ENCODE measurements around the gene AGBL4.

The AGBL4 gene

GRCh38 chr1:48829446-48829845, 1194.3 kb downstream of the AGBL4 start:
- no peak for TF ChIP-seq CTCF (conservative IDR thresholded peaks at IDR 0.05; ENCODE audit: low read depth, low read length)
- H3K4me3 ChIP-seq (ENCODE audit: low read depth, low read length) = no peak overlapping the region
- DNase-seq (ENCODE audit: low read depth) = no peak

DNA sequence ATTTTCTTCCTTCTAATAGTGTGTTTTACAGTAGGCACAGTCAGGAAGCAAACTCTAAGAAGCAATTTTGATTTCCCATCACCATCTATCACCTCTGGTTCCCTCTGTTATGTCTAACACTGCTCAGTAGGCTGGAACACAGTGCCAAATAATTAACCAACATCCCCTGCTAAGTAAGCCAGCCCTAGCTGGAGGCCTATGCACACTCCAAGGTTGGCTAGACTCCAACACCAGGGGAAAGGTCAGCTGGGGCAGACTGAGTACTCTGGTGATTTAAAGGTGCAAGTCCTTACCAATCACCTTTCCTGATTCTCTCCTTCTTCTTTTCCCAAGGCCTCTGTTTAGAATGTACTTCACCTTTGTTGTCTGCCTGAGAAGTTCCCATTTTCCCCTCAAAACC, 1200.6 kb downstream of the AGBL4 start:
- DNase-seq (ENCODE audit: low read depth) = peak; percentile 12
- TF ChIP-seq CTCF (conservative IDR thresholded peaks at IDR 0.05; ENCODE audit: low read depth, low read length) = no peak
- H3K4me3 ChIP-seq (ENCODE audit: low read depth, low read length) = no peak overlapping the region

DNA sequence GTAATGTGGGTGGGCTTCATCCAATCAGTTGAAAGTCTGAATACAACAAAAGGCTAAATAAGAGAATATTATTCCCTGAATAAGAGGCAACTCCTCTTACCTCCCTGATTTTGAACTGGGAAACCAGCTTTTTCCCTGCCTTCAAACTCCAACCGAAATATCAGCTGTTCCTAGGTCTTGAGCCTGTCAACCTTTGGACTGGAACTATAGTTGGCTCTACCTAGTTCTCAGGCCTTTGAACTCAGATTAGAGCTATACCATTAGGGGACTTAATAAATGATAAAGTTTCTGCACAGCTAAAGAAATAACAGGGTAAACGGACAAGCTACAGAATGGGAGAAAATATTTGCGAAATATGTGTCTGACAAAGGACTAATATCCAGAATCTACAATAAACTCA, 1203.3 kb downstream of the AGBL4 start:
- TF ChIP-seq CTCF (conservative IDR thresholded peaks at IDR 0.05; ENCODE audit: low read depth, low read length) = no peak
- H3K4me3 ChIP-seq (ENCODE audit: low read depth, low read length) = no peak overlapping the region
- no peak for DNase-seq (ENCODE audit: low read depth)

DNA sequence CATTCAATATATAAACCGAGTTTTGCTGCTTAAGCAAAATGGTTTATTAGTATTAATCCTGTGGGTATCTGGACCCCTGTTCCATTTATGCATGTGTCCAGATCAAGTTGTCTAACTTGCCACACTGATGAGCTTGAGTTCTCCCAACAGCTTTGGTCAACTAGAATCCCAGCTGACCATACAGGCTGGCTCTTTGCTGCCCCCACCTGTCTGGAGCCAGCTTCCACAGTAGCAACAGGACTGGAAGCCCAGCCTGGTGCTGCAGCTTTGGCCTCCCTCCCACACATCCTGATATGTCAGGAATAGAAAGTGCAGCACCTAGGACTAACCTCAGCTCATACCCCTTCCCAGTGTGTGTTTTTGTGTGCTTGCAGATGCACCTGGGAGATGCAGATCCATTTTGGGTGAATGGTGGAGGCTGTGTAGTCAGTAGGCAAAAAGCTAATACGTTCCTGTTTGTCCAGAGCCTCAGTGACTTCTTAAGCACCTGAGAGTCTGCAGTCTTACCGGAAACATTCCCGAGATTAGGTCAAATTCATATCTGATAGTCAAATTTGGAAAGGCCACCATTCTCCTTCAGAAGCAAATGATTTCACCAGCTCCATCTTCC, 1206.1 kb downstream of the AGBL4 start:
- H3K4me3 ChIP-seq (ENCODE audit: low read depth, low read length) = no peak overlapping the region
- peak; percentile 72 for DNase-seq (ENCODE audit: low read depth)
- TF ChIP-seq CTCF (conservative IDR thresholded peaks at IDR 0.05; ENCODE audit: low read depth, low read length) = peak; percentile 89

DNA sequence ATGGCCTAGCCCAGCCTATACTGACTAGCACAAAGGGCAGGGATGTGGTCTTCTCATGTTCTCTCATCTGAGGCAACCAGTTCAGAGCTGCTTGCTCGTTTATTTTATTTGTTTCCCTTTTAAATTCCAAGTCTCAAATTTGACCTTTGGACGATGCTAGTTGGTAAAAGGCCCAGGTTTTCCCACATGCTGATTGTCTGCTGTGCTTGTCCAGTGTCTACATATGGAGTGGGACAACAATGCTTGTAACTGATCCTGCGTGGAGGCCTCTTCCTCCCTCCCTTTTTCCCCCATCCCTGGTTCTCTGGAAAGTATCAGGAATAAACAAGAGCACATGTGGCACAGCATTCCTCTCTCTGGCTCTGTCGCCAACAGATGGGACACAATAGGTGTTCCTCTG, 1213.0 kb downstream of the AGBL4 start:
- no peak for TF ChIP-seq CTCF (conservative IDR thresholded peaks at IDR 0.05; ENCODE audit: low read depth, low read length)
- no peak overlapping the region for H3K4me3 ChIP-seq (ENCODE audit: low read depth, low read length)
- DNase-seq (ENCODE audit: low read depth) = no peak

DNA sequence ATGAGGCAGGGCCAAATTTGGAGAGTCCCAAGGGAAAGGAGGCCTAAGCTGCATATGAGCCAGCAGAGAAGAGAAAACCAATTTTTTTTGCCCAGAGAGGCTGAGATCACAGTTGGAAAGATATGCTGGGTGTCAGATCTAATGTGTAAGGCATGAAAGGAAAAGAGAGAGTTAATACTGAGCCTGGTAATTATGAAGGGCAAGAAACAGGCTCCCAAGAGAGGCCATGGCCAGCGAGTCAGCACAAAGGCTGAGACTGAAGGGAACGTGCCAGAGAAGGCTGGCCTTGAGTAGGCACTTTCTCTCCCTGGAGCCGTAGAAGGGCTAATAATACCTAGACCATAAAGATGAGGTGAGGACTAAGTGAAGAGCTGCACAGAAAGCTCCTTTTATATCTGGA, 1215.3 kb downstream of the AGBL4 start:
- no peak for TF ChIP-seq CTCF (conservative IDR thresholded peaks at IDR 0.05; ENCODE audit: low read depth, low read length)
- no peak for DNase-seq (ENCODE audit: low read depth)
- no peak overlapping the region for H3K4me3 ChIP-seq (ENCODE audit: low read depth, low read length)

DNA sequence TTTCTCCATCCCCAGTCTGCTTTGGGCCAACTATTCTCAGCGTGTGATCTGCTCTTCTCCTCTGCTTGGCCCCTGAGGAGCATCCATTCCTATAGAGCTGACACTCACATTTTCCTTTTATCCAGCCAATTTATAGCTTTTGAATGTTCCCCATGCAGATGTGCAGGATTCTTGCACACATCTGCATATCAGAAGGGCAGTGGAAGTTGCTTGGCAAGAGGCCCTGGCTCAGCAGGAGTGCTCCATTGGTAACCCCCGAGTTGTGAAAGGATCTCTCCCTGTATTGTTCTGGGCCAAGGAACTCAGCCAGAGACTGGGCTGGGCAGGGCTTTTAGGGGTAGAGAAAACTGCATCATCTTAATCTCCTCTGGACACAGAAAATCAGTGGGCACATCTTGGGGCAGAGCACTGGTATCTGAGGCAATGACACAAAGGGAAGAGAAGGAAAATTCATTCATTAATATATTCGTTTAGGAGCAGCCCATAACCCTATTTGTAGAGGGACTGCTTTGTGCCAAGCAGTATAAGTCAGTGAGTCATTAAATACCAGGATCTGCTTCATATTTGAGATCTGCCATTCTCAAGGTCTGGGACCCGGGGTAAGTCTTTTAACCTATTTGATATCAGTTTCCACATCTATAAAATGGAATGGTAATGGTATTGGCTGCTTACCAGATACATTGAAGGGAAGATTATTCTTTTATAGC, 1216.0 kb downstream of the AGBL4 start:
- no peak overlapping the region for H3K4me3 ChIP-seq (ENCODE audit: low read depth, low read length)
- TF ChIP-seq CTCF (conservative IDR thresholded peaks at IDR 0.05; ENCODE audit: low read depth, low read length) = no peak

More for the DNA sequence above, 1216.0 kb downstream of the AGBL4 start:
- DNase-seq (ENCODE audit: low read depth) = peak; percentile 23

All from choroid plexus epithelial cell (primary cell).